GM12874 (cell line): Measurements from ENCODE around the gene KLC1.

ENCODE experiments used
- CTCF ChIP-seq: IDR thresholded peaks from 2 replicates; pipeline ENCODE4 v1.5.1; 2011; ENCODE audit warnings: low read depth, mild to moderate bottlenecking, control low read depth, low read length, moderate library complexity; ENCODE audit not compliant: insufficient read depth

Gene KLC1

GRCh38 chr14:103628684-103629502, at the start of gene KLC1:
Gene KLC1, plus strand, starts transcription at chr14:103629211. Its CDS starts 25,354 bp downstream, at chr14:103654565.
- TF ChIP-seq CTCF: 0 out of 2 replicates have a peak, but pooled peaks have one; percentile 11

- no peak for TF ChIP-seq CTCF
These were observed 47.8 kb upstream of the KLC1 start for GRCh38 chr14:103581206-103581605.

- no peak for TF ChIP-seq CTCF
These were observed 46.9 kb upstream of the KLC1 start for GRCh38 chr14:103581954-103582703.

DNA sequence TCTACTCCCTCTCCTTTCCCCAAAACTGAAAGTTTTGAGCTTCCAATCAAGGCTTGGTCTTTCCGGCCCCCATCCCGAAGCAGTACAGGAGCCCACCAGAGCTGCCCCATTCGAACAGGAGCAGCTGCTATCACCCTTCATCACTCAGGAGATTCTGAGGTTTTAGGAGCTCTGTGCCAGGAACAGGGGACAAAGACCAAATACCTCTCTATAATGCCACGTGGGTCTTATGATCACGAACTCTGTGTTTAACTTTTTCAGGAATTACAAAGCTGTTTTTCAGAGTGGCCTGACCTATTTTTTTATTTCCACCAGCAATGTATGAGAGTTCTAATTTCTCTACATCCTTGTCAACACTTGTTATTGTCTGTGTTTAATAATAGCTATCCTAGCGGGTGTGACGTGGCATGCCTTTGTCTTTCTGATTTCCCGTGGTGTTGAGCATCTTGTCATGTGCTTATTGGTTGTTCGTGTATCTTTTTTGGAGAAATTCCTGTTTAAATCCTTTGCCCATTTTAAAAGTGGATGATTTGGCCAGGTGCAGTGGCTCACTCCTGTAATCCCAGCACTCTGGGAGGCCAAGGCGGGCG, 44.6 kb upstream of the KLC1 start:
- no peak for TF ChIP-seq CTCF

- no peak for TF ChIP-seq CTCF
These were observed 35.4 kb upstream of the KLC1 start for GRCh38 chr14:103593577-103593976.

DNA sequence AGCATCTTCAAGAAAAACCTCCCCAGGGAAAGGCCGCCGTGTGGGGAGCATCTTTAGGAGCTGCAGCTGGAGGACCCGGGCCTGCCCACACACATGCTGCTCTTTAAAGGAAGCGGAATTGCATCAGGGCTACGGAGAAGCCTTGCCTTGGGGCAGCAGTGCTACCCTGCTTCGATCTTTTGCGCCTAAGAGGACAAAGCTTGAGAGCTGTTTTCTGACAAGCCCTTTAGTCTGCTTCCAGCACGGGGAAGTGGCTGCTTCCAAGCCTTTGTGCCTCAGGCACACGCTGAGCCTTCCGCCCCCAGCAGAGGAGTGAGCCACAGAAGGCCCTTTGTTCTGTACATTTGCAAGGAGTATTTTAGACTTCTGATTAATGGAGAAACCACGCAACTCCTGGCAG, 34.7 kb upstream of the KLC1 start:
- TF ChIP-seq CTCF: no peak
